SK-N-SH treated with all-trans-retinoic acid at 6 μM for 48 hours (cell line): ENCODE results near the gene SLC22A23.

Experiments used
- ATAC-seq: fragments of 200-7000 bp; cut with Tn5 transposase; 3 replicates; pipeline ENCODE4 v1.9.1; 2020; ENCODE audit warnings: mild to moderate bottlenecking, moderate library complexity
- ARNTL ChIP-seq: fragments of 450-650 bp; formaldehyde crosslinking; IDR thresholded peaks from 2 replicates; pipeline ENCODE4 v1.5.0; 2020; ENCODE audit warnings: low read depth, mild to moderate bottlenecking, moderate library complexity, borderline replicate concordance
- BACH2 ChIP-seq: fragments of 250-450 bp; sonication (Bioruptor Pico); IDR thresholded peaks from 2 replicates; pipeline ENCODE4 v1.9.0; 2021; ENCODE audit warnings: mild to moderate bottlenecking, borderline replicate concordance
- CREB5 ChIP-seq: fragments of 250-450 bp; sonication (Bioruptor Pico); IDR thresholded peaks from 2 replicates; pipeline ENCODE4 v1.5.1; 2020; ENCODE audit warnings: low read depth, mild to moderate bottlenecking, moderate library complexity
- CSDC2 ChIP-seq: fragments of 250-450 bp; sonication (Bioruptor Pico); IDR thresholded peaks from 2 replicates; pipeline ENCODE4 v1.5.0; 2020; ENCODE audit warnings: mild to moderate bottlenecking, moderate library complexity
- CSRNP3 ChIP-seq: fragments of 250-450 bp; sonication (Bioruptor Pico); IDR thresholded peaks from 2 replicates; pipeline ENCODE4 v1.5.1; 2021; ENCODE audit warnings: mild to moderate bottlenecking, moderate library complexity
- ESRRG ChIP-seq: fragments of 250-450 bp; sonication (Bioruptor Pico); IDR thresholded peaks from 2 replicates; pipeline ENCODE4 v1.6.1; 2021; ENCODE audit warnings: mild to moderate bottlenecking
- GLIS3 ChIP-seq: fragments of 250-450 bp; sonication (Bioruptor Pico); IDR thresholded peaks from 2 replicates; pipeline ENCODE4 v1.5.0; 2020; ENCODE audit warnings: mild to moderate bottlenecking, moderate library complexity
- ISL1 ChIP-seq: fragments of 250-450 bp; sonication (Bioruptor Pico); IDR thresholded peaks from 2 replicates; pipeline ENCODE4 v2.1.2; 2022; ENCODE audit warnings: mild to moderate bottlenecking, moderate library complexity
- OSR1 ChIP-seq: fragments of 250-450 bp; sonication (Bioruptor Pico); IDR thresholded peaks from 2 replicates; pipeline ENCODE4 v1.8.0; 2022; ENCODE audit warnings: moderate library complexity, mild to moderate bottlenecking, inconsistent platforms
- PATZ1 ChIP-seq: fragments of 250-450 bp; sonication (Bioruptor Pico); IDR thresholded peaks from 2 replicates; pipeline ENCODE4 v1.8.0; 2020; ENCODE audit warnings: mild to moderate bottlenecking, moderate library complexity, borderline replicate concordance
- POU6F1 ChIP-seq: fragments of 250-450 bp; sonication (Bioruptor Pico); IDR thresholded peaks from 2 replicates; pipeline ENCODE4 v1.8.0; 2021; ENCODE audit warnings: low read depth, mild to moderate bottlenecking, moderate library complexity, borderline replicate concordance
- PPARA ChIP-seq: fragments of 250-450 bp; sonication (Bioruptor Pico); IDR thresholded peaks from 2 replicates; pipeline ENCODE4 v1.5.0; 2020; ENCODE audit warnings: mild to moderate bottlenecking, borderline replicate concordance
- RARB ChIP-seq: fragments of 250-450 bp; sonication (Bioruptor Pico); IDR thresholded peaks from 2 replicates; pipeline ENCODE4 v1.8.0; 2021; ENCODE audit warnings: mild to moderate bottlenecking, moderate library complexity
- SNAI2 ChIP-seq: fragments of 250-450 bp; sonication (Bioruptor Pico); IDR thresholded peaks from 2 replicates; pipeline ENCODE4 v1.5.0; 2020; ENCODE audit warnings: mild to moderate bottlenecking, moderate library complexity
- TCF4 ChIP-seq: fragments of 250-450 bp; sonication (Bioruptor Pico); IDR thresholded peaks from 2 replicates; pipeline ENCODE4 v1.8.0; 2021; ENCODE audit warnings: mild to moderate bottlenecking, moderate library complexity, borderline replicate concordance
- TOX ChIP-seq: fragments of 250-450 bp; sonication (Bioruptor Pico); IDR thresholded peaks from 2 replicates; pipeline ENCODE4 v1.8.0; 2021; ENCODE audit warnings: mild to moderate bottlenecking, moderate library complexity, borderline replicate concordance
- TSHZ2 ChIP-seq: fragments of 250-450 bp; sonication (Bioruptor Pico); IDR thresholded peaks from 2 replicates; pipeline ENCODE4 v1.5.0; 2020; ENCODE audit warnings: mild to moderate bottlenecking, moderate library complexity
- ZC3H10 ChIP-seq: fragments of 250-450 bp; sonication (Bioruptor Pico); IDR thresholded peaks from 2 replicates; pipeline ENCODE4 v1.5.1; 2021; ENCODE audit warnings: mild to moderate bottlenecking, moderate library complexity
- ZFP3 ChIP-seq: fragments of 250-450 bp; sonication (Bioruptor Pico); IDR thresholded peaks from 2 replicates; pipeline ENCODE4 v1.5.0; 2020; ENCODE audit warnings: mild to moderate bottlenecking, moderate library complexity
- ZFP30 ChIP-seq: fragments of 450-650 bp; formaldehyde crosslinking; IDR thresholded peaks from 2 replicates; pipeline ENCODE4 v1.5.0; 2022; ENCODE audit warnings: mild to moderate bottlenecking, moderate library complexity
- ZNF565 ChIP-seq: fragments of 450-650 bp; formaldehyde crosslinking; conservative IDR thresholded peaks from 2 replicates; pipeline ENCODE4 v1.5.0; 2020; ENCODE audit warnings: low read depth, mild to moderate bottlenecking, moderate library complexity
- ZNF70 ChIP-seq: fragments of 450-650 bp; formaldehyde crosslinking; IDR thresholded peaks from 2 replicates; pipeline ENCODE4 v1.5.0; 2020; ENCODE audit warnings: mild to moderate bottlenecking, moderate library complexity
- ZNF8 ChIP-seq: fragments of 450-650 bp; formaldehyde crosslinking; IDR thresholded peaks from 2 replicates; pipeline ENCODE4 v1.5.0; 2020; ENCODE audit warnings: mild to moderate bottlenecking, moderate library complexity

SLC22A23 gene

GRCh38 chr6:3376064-3376463 is 80.8 kb downstream of the SLC22A23 start:
- no peak for ATAC-seq
- TF ChIP-seq SNAI2 (no peak), ESRRG (no peak), CSDC2 (no peak), POU6F1 (no peak)

- TF ChIP-seq SNAI2, result no peak
- no peak for TF ChIP-seq RARB (CRISPR knock-in tag)
- no peak for TF ChIP-seq ZNF8 (CRISPR knock-in tag)
- no peak for TF ChIP-seq POU6F1
- TF ChIP-seq BACH2 (CRISPR knock-in tag), result no peak
- TF ChIP-seq TSHZ2, result no peak
- no peak for TF ChIP-seq ZFP30
- TF ChIP-seq ISL1 (CRISPR knock-in tag), result no peak
- TF ChIP-seq TCF4 (CRISPR knock-in tag), result no peak
- no peak for TF ChIP-seq TOX (CRISPR knock-in tag)
- no peak for TF ChIP-seq ZNF70 (CRISPR knock-in tag)
- TF ChIP-seq ARNTL, result no peak
- no peak for TF ChIP-seq GLIS3 (CRISPR knock-in tag)
- TF ChIP-seq ESRRG, result no peak
- TF ChIP-seq ZC3H10, result no peak
- no peak for TF ChIP-seq OSR1 (CRISPR knock-in tag)
- TF ChIP-seq PATZ1 (CRISPR knock-in tag), result no peak
- no peak for TF ChIP-seq PPARA
- no peak for ATAC-seq
These were observed 83.2 kb downstream of the SLC22A23 start for GRCh38 chr6:3373597-3374203.

GRCh38 chr6:3372912-3373554 is 83.8 kb downstream of the SLC22A23 start:
- no peak for TF ChIP-seq ZNF70 (CRISPR knock-in tag)
- no peak for TF ChIP-seq ZFP3 (CRISPR knock-in tag)
- TF ChIP-seq SNAI2, result no peak
- no peak for TF ChIP-seq ZNF8 (CRISPR knock-in tag)
- no peak for TF ChIP-seq GLIS3 (CRISPR knock-in tag)
- TF ChIP-seq BACH2 (CRISPR knock-in tag), result no peak
- no peak for TF ChIP-seq CSDC2
- TF ChIP-seq ZNF565, result no peak
- no peak for TF ChIP-seq ZFP30
- no peak for TF ChIP-seq ARNTL
- no peak for TF ChIP-seq OSR1 (CRISPR knock-in tag)
- no peak for TF ChIP-seq PATZ1 (CRISPR knock-in tag)
- TF ChIP-seq TCF4 (CRISPR knock-in tag), result no peak
- no peak for TF ChIP-seq PPARA
- no peak for TF ChIP-seq TOX (CRISPR knock-in tag)
- no peak for TF ChIP-seq CSRNP3 (CRISPR knock-in tag)
- TF ChIP-seq CREB5, result no peak
- no peak for ATAC-seq
